GM18873 (cell line): ENCODE results near the gene CUX1.
"Not testable (repeated sequence)": the region's sequence is repeated elsewhere in the genome, so short reads cannot be mapped to it uniquely, and the experiment has no call there.

Experiments used
- ATAC-seq: cut with Tn5 transposase; IDR thresholded peaks from one replicate; pipeline ENCODE4 v1.9.1; 2021; ENCODE audit warnings: mild to moderate bottlenecking, moderate library complexity, moderate number of reproducible peaks; ENCODE audit not compliant: unreplicated experiment, low FRiP score

CUX1 gene

GRCh38 chr7:102330666-102331460 is 513.4 kb downstream of the CUX1 start:
- ATAC-seq: not testable (repeated sequence)
